ENCODE measurements around the gene CAMKK2.

The CAMKK2 gene

DNA sequence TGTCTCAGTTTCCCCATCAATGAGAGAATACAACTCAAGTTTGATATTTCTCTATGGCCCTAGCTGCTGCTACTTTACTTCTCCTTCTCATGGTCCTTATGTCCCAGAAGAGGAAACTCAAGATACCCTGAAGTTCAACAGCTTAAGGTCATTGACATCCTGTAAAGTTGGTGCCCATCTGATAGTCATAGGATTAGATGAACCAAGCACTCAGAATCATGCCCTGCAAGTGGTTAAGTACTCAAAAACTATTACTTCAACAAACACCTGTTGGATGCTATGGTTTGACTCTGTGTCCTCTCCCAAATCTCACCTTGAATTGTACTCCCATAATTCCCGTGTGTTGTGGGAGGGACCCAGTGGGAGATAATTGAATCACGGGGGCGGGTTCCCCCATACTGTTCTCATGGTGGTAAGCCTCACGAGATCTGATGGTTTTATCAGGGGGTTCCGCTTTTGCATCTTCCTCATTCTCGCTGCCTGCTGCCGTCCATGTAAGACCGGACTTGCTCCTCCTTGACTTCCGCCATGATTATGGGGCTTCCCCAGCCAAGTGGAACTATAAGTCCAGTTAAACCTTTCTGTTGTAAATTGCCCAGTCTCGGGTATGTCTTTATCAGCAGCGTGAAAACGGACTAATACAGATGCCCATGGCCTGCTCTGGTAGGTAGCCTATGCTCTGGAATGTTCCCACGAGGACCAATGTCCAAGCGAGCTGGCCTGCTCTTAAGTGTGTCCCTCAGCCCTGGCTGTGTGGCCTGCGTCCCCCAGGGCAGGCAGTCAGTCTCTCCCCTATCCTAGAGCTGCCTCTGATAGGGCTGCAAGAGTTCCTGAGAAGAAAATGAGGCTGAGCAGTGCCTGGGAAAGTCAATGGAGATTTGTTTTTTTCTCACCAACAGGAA is 18.1 kb downstream of the CAMKK2 start:
- H3K4me3 ChIP-seq (ENCODE audit: low read depth, low read length) = no peak overlapping the region
- TF ChIP-seq, protein P1, sequence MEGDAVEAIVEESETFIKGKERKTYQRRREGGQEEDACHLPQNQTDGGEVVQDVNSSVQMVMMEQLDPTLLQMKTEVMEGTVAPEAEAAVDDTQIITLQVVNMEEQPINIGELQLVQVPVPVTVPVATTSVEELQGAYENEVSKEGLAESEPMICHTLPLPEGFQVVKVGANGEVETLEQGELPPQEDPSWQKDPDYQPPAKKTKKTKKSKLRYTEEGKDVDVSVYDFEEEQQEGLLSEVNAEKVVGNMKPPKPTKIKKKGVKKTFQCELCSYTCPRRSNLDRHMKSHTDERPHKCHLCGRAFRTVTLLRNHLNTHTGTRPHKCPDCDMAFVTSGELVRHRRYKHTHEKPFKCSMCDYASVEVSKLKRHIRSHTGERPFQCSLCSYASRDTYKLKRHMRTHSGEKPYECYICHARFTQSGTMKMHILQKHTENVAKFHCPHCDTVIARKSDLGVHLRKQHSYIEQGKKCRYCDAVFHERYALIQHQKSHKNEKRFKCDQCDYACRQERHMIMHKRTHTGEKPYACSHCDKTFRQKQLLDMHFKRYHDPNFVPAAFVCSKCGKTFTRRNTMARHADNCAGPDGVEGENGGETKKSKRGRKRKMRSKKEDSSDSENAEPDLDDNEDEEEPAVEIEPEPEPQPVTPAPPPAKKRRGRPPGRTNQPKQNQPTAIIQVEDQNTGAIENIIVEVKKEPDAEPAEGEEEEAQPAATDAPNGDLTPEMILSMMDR (IDR thresholded peaks at IDR 0.05; ENCODE audit: low read depth, low read length) = no peak
- DNase-seq = no peak
- peaks cover 4% of the 10 kb centered on the region for H3K4me1 ChIP-seq
- H3K36me3 ChIP-seq = peaks cover 7% of the 10 kb centered on the region
- no peaks in the 10 kb centered on the region for H3K9me3 ChIP-seq
- H3K27me3 ChIP-seq = no peaks in the 10 kb centered on the region

DNA sequence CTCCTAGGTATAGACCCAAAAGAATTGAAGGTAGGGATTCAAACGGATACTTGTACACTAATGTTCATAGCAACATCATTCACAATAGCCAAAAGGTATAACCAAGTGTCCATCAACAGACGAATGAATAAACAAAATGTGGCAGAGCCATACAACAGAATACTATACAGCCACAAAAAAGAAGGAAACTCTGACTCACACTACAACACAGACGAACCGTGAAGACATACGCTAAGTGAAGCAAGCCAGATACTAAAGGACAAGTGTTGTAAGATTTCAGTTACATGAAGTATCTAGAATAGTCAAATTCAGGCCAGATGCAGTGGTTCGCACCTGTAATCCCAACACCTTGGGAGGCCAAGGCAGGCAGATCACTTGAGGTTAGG is 19.1 kb downstream of the CAMKK2 start:
- Histone ChIP-seq H3K36me3 (peaks cover 7% of the 10 kb centered on the region), H3K27me3 (no peaks in the 10 kb centered on the region), H3K4me3 (ENCODE audit: low read depth, low read length) (no peak overlapping the region), H3K9me3 (no peaks in the 10 kb centered on the region), H3K4me1 (peaks cover 4% of the 10 kb centered on the region)
- DNase-seq = no peak
- TF ChIP-seq, protein P1 (IDR thresholded peaks at IDR 0.05; ENCODE audit: low read depth, low read length) = no peak

DNA sequence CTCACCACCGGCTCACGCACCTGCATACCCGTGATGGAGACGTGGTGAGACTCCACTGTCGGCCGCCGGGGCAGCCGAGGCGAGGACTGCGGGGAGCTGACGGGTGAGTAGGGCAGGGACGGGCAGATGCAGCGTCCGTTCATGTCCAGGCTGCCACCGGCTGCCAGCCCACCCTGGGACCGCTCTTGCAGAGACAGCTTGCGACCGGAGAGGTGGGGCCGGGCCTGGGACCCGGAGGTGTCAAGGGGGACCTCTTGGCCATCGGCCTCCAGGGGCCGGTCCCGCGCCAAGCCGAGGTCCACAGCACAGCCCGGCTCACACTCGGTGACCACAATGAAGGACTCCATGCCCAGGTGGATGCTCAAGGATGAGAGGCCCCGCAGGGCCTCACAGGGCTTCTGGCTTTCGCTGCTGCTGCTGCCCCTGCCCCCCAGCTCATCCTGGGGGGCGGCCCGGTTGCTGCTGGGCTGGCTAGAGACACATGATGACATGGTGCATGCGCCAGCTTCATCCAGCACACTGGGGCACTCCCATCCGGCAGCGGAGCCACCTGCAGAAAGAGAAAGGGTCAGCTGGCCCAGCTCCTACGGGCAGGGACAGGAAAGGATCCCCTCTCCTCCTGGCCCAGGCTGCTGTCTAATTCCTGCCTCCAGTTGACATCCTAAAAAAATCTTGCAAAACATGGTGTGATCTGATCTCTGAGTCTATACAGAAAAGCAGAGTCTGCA is 22.3 kb downstream of the CAMKK2 start:
- peaks cover 8% of the 10 kb centered on the region; the same call in 1 of the 2 replicates for H3K36me3 ChIP-seq
- no peaks in the 10 kb centered on the region for H3K27me3 ChIP-seq
- no peaks in the 10 kb centered on the region for H3K9me3 ChIP-seq
- DNase-seq = no peak
- TF ChIP-seq, protein P1 (IDR thresholded peaks at IDR 0.05; ENCODE audit: low read depth, low read length) = no peak
- H3K4me1 ChIP-seq = no peaks in the 10 kb centered on the region; the same call in 1 of the 2 replicates
- H3K4me3 ChIP-seq (ENCODE audit: low read depth, low read length) = no peak overlapping the region

DNA sequence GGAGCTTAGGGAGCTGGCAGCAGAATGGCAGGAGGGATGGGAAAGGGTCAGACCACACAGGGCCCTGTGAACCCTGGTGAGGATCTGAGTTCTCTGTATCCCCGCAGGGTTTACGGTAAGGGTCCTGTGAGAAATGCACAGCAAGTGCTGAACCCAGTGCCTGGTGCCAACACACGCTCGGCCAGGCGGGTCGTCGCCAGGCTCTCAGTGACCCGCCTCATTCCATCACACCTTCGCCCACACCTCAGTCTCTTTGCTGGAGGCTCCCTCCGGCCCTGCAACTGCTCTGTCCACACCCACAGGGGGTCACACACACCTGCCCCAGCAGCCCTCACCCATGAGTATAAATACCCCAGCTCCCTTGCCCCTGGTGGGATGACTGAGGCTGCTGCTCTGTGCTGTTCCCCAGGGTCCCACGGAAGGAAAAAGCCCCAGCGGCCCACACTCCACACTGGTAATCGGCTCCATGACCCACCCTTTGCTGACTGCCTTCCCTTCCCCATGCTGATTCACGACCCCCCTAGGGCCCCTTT is 23.1 kb downstream of the CAMKK2 start:
- Histone ChIP-seq H3K4me1 (no peaks in the 10 kb centered on the region), H3K27me3 (no peaks in the 10 kb centered on the region), H3K36me3 (peaks cover 15% of the 10 kb centered on the region), H3K4me3 (ENCODE audit: low read depth, low read length) (no peak overlapping the region), H3K9me3 (no peaks in the 10 kb centered on the region)
- TF ChIP-seq, protein P1 (IDR thresholded peaks at IDR 0.05; ENCODE audit: low read depth, low read length) = no peak
- DNase-seq = no peak

DNA sequence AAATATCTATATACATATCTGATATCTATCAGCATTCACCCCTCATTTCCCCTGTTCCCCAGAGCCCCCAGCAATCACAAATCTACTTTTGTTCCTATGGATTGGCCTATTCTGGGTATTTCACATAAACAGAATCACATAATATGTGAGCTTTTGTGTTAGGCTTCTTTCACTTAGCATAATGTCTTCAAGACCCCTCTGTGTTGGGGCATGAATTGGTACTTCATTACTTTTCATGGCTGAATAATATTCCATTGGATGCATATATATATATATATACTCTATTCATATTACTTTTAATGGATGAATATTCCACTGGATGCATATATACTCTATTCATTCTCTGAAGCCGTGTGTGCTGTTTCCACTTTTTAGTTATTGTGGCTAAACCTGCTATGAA is 28.7 kb downstream of the CAMKK2 start:
- peaks cover 25% of the 10 kb centered on the region for H3K36me3 ChIP-seq
- no peak overlapping the region for H3K4me3 ChIP-seq (ENCODE audit: low read depth, low read length)
- DNase-seq = no peak
- H3K9me3 ChIP-seq = no peaks in the 10 kb centered on the region
- H3K27me3 ChIP-seq = no peaks in the 10 kb centered on the region
- no peaks in the 10 kb centered on the region for H3K4me1 ChIP-seq
- TF ChIP-seq, protein P1 (IDR thresholded peaks at IDR 0.05; ENCODE audit: low read depth, low read length) = no peak
